Lung (tissue), 12 donors: ENCODE results near the gene SHISA6. TPM values are rescaled to one million over a fixed set of nuclear protein-coding genes. Genes with fewer than 3 reads are reported as not detected.

Source experiments
- ATAC-seq: fragments of 200-7000 bp; cut with Tn5 transposase; one replicate; pipeline ENCODE4 v1.9.1; 2020; ENCODE audit warnings: moderate number of reproducible peaks; ENCODE audit not compliant: insufficient read depth, low FRiP score
- DNase-seq, 3 donors: peaks; one replicate each; pipeline ENCODE4 v3.0.0-alpha.2; 2013 to 2017
- H3K27ac ChIP-seq, 2 donors: one replicate each; pipeline ENCODE4 v1.5.1; 2013; ENCODE audit warnings: mild to moderate bottlenecking in 2 of 2, moderate library complexity in 2 of 2, control low read depth in 1 of 2, inconsistent platforms in 1 of 2, low read depth in 1 of 2, low read length in 1 of 2
- H3K27me3 ChIP-seq, 3 donors: one replicate each; pipeline ENCODE4 v1.5.1; 2013; ENCODE audit warnings: low read length in 2 of 3; ENCODE audit not compliant: control insufficient read depth in 3 of 3, insufficient read depth in 3 of 3
- H3K36me3 ChIP-seq, 4 donors: one replicate each; pipeline ENCODE4 v1.5.1; 2013; ENCODE audit warnings: low read length in 4 of 4, mild to moderate bottlenecking in 1 of 4, moderate library complexity in 1 of 4; ENCODE audit not compliant: control insufficient read depth in 4 of 4, insufficient read depth in 4 of 4
- H3K4me1 ChIP-seq, 5 donors: one replicate each; pipeline ENCODE4 v1.5.1; 2013; ENCODE audit warnings: low read length in 5 of 5, mild to moderate bottlenecking in 2 of 5, moderate library complexity in 1 of 5; ENCODE audit not compliant: control insufficient read depth in 5 of 5, insufficient read depth in 5 of 5
- H3K4me3 ChIP-seq: one replicate; pipeline ENCODE4 v1.5.1; 2013; ENCODE audit warnings: mild to moderate bottlenecking, control low read depth, moderate library complexity
- H3K9ac ChIP-seq, 2 donors: one replicate each; pipeline ENCODE4 v1.5.1; 2013; ENCODE audit warnings: low read length in 2 of 2, control low read depth in 1 of 2; ENCODE audit not compliant: insufficient read depth in 1 of 2
- H3K9me3 ChIP-seq, 4 donors: one replicate each; pipeline ENCODE4 v1.5.1; 2013; ENCODE audit warnings: low read length in 3 of 4, mild to moderate bottlenecking in 1 of 4, moderate library complexity in 1 of 4; ENCODE audit not compliant: control insufficient read depth in 4 of 4, insufficient read depth in 3 of 4
- WGBS, 2 donors: extraction: QIAGEN DNeasy Blood & Tissue Kit; methylation state at CpG; one replicate each; pipeline ENCODE4 v1.1.7; 2013; 5-methylcytosine and 5-hydroxymethylcytosine counted together
- polyA plus RNA-seq, 2 donors: library from polyadenylated mRNA; stranded (reverse); fragments of 200-250 nt; gene quantifications; one replicate each; pipeline ENCODE4 v1.2.1, GENCODE V29; 2013
- total RNA-seq, 2 donors: library from RNA; depleted of rRNA in 1 of 2; stranded (reverse); fragments of >200 nt in 1 of 2; gene quantifications; one replicate each; pipeline ENCODE4 v1.2.1, GENCODE V29; 2014 to 2021
- TF ChIP-seq, protein P1 (sequence below): IDR thresholded peaks from 2 replicates; pipeline ENCODE4 v1.5.1; 2012; ENCODE audit warnings: mild to moderate bottlenecking; ENCODE audit errors: control extremely low read depth, extremely low read depth
- donor health status: control.
- donor health status: control.
- donor health status: Bipolar disorder and iron deficiency.
- donor health status: healthy.
- donor health status: DM: yes; HTN: yes; CAD: no.

SHISA6 gene
- total and polyA plus RNA-seq, 4 donors = 0.03 to 0.34 (median 0.11) TPM

DNA sequence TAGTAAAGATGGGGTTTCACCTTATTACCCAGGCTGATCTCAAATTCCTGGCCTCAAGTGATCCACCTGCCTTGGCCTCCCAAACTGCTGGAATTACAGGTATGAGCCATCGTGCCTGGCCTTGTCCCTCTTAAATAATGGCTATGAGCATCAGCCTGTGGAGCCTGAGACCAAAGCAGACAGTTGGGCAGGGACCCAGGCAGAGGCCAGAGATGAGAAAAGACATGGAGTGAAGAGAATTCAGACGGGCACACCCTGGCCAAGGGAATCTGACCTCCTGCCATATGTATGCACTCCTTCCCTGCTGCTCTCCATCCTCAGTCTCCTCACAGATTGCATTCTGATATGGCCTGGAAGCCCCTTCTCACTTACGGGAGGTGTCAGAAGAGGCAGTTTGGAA is 258.9 kb downstream of the SHISA6 start:
- H3K4me1 ChIP-seq = no peaks in the 10 kb centered on the region
- no peak overlapping the region for H3K4me3 ChIP-seq
- no peak overlapping the region for H3K9ac ChIP-seq
- H3K27me3 ChIP-seq = peaks cover 0 to 3% (median 0%) of the 10 kb centered on the region in 3 donors
- no peaks in the 10 kb centered on the region for H3K36me3 ChIP-seq
- H3K27ac ChIP-seq = no peak overlapping the region
- TF ChIP-seq, protein P1, sequence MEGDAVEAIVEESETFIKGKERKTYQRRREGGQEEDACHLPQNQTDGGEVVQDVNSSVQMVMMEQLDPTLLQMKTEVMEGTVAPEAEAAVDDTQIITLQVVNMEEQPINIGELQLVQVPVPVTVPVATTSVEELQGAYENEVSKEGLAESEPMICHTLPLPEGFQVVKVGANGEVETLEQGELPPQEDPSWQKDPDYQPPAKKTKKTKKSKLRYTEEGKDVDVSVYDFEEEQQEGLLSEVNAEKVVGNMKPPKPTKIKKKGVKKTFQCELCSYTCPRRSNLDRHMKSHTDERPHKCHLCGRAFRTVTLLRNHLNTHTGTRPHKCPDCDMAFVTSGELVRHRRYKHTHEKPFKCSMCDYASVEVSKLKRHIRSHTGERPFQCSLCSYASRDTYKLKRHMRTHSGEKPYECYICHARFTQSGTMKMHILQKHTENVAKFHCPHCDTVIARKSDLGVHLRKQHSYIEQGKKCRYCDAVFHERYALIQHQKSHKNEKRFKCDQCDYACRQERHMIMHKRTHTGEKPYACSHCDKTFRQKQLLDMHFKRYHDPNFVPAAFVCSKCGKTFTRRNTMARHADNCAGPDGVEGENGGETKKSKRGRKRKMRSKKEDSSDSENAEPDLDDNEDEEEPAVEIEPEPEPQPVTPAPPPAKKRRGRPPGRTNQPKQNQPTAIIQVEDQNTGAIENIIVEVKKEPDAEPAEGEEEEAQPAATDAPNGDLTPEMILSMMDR = no peak
- DNase-seq = no peak
- ATAC-seq = no peak
- H3K9me3 ChIP-seq = peaks cover 0 to 3% (median 0%) of the 10 kb centered on the region in 4 donors
- WGBS, 2 donors = 83 to 87% methylated on average over 3 of the region's 3 CpGs

DNA sequence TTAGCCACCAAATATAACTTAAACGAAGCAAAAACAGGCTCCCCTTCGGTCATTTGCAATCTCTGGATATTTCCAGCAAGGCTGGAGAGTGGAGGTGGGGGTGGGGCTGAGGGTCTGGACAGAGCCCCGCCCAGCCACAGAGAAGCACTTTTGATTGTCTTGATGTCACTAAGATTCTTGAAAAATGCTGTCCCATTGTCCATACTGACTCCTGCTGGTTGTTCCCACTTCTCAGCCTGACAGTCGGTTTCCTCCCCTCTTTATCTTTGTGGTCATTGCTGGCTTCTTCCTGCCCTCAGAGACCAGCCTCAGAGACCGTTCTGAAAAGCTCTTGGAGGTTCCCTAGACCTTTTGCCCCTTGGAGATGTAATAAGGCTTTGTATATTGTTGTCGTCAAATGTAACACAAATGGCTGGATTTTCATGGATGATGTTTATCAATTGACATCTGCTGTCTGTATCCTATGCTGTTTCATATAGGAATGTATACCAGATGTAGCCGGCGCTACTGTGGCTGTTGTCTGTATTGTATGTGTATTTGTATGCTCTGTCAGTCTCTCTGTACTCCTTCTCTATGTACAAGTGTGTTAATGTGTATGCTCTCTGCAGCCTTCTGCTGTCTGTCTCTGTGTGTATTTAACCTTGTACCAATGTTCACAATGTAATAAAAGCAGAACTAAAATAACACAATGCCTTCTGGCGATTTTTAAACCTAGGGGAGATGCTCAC is 262.5 kb downstream of the SHISA6 start:
- ATAC-seq (no peak), DNase-seq (no peak)
- Histone ChIP-seq H3K9me3 (peaks cover 0 to 3% (median 0%) of the 10 kb centered on the region in 4 donors), H3K4me3 (no peak overlapping the region), H3K27ac (no peak overlapping the region), H3K9ac (no peak overlapping the region), H3K36me3 (no peaks in the 10 kb centered on the region), H3K4me1 (no peaks in the 10 kb centered on the region), H3K27me3 (no peaks in the 10 kb centered on the region)
- 68 to 71% methylated on average over 9 of the region's 9 CpGs for WGBS, 2 donors
- TF ChIP-seq, protein P1 = no peak

DNA sequence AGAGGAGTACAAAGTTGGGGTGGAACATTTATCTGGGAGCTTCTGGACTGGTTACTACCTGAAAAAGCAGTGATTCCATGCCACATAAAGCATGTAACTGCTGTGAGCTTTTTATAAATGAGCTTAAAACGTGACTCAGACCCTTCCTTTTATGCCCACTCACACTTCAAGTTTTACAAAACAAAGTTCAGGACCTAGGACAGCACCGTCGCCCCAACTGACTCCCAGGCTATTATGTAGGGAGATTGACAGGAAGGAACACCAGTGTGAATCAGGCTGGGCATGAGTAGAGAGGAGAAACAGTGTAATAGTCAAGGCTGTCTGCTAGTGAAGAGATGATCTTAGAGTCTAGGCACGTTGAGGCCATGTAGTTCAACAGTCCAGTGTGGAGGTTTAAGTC is 265.6 kb downstream of the SHISA6 start:
- no peaks in the 10 kb centered on the region for H3K36me3 ChIP-seq
- TF ChIP-seq, protein P1 = no peak
- no peak overlapping the region for H3K4me3 ChIP-seq
- H3K4me1 ChIP-seq = no peaks in the 10 kb centered on the region
- no peak overlapping the region for H3K9ac ChIP-seq
- H3K9me3 ChIP-seq = no peaks in the 10 kb centered on the region
- H3K27me3 ChIP-seq = peaks cover 0 to 3% (median 0%) of the 10 kb centered on the region in 3 donors
- DNase-seq = peak; percentile 59 to 77 (median 64)
- no peak for ATAC-seq
- no peak overlapping the region for H3K27ac ChIP-seq
- WGBS, 2 donors = 6 to 7% methylated on average over 4 of the region's 4 CpGs
